Stomach smooth muscle (tissue), 2 donors: ENCODE results near the gene USP7.
A peak's percentile ranks its signal among the peaks of the same experiment; 100 is the strongest.
"Not testable (repeated sequence)": the region's sequence is repeated elsewhere in the genome, so short reads cannot be mapped to it uniquely, and the experiment has no call there.

Experiments
- H3K27ac ChIP-seq: one replicate; pipeline ENCODE4 v1.7.0; 2013; ENCODE audit warnings: mild to moderate bottlenecking, low read length, inconsistent platforms
- H3K27me3 ChIP-seq, 2 donors: one replicate each; pipeline ENCODE4 v1.7.0; 2013; ENCODE audit warnings: low read length in 2 of 2; ENCODE audit not compliant: insufficient read depth in 2 of 2, control insufficient read depth in 1 of 2
- H3K36me3 ChIP-seq, 2 donors: one replicate each; pipeline ENCODE4 v1.7.0; 2013; ENCODE audit warnings: low read length in 2 of 2; ENCODE audit not compliant: control insufficient read depth in 2 of 2, insufficient read depth in 2 of 2
- H3K4me1 ChIP-seq: one replicate; pipeline ENCODE4 v1.7.0; 2013; ENCODE audit warnings: low read length; ENCODE audit not compliant: control insufficient read depth, insufficient read depth
- H3K4me3 ChIP-seq, 2 donors: one replicate each; pipeline ENCODE4 v1.7.0; 2013; ENCODE audit warnings: low read length in 2 of 2
- H3K9ac ChIP-seq, 2 donors: one replicate each; pipeline ENCODE4 v1.7.0; 2013; ENCODE audit warnings: low read length in 2 of 2, mild to moderate bottlenecking in 1 of 2
- H3K9me3 ChIP-seq, 2 donors: one replicate each; pipeline ENCODE4 v1.7.0; 2013; ENCODE audit warnings: low read length in 2 of 2; ENCODE audit not compliant: control insufficient read depth in 2 of 2
- donor health status: healthy.
- donor health status: Pancreatic carcinoma.

USP7 gene

GRCh38 chr16:8975039-8975438 is 11.3 kb upstream of the USP7 start:
- no peaks in the 10 kb centered on the region for H3K36me3 ChIP-seq
- H3K27ac ChIP-seq: no peak overlapping the region
- H3K9ac ChIP-seq: no peak overlapping the region
- H3K27me3 ChIP-seq: no peaks in the 10 kb centered on the region
- H3K4me3 ChIP-seq: no peak overlapping the region
- no peaks in the 10 kb centered on the region for H3K4me1 ChIP-seq
- H3K9me3 ChIP-seq: no peaks in the 10 kb centered on the region

DNA sequence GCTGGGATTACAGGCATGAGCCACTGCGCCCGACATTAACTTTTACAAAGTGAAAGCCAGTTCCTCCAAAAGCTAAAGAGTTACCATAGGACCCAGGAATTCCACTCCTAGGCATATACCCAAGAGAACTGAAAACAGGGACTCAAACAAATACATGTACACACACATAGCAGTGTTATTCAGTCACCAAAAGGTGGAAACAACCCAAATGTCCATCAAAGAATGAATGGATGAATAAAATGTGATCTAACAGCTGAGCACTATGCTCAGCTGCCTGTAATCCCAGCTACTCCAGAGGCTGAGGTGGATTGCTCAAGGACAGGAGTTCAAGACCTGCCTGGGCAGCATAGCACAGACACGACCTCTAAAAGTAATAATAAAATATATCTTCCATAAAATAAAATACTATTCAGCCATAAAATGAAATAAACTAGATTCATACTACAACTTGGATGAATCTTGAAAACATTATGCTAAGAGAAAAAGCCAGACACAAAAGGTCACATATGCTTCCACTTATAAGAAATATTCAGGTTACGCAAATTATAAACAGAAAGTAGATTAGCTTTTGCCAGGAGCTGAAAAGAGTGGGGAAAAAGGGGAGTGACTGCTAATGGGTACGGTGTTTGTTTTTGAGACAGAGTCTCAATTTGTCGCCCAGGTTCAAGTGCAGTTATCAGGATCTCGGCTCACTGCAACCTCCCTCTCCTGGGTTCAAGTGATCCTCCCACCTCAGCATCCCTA is 9.3 kb upstream of the USP7 start:
- Histone ChIP-seq H3K4me1 (no peaks in the 10 kb centered on the region), H3K9me3 (no peaks in the 10 kb centered on the region), H3K27me3 (no peaks in the 10 kb centered on the region), H3K36me3 (no peaks in the 10 kb centered on the region), H3K4me3 (no peak overlapping the region), H3K27ac (no peak overlapping the region), H3K9ac (no peak overlapping the region)

DNA sequence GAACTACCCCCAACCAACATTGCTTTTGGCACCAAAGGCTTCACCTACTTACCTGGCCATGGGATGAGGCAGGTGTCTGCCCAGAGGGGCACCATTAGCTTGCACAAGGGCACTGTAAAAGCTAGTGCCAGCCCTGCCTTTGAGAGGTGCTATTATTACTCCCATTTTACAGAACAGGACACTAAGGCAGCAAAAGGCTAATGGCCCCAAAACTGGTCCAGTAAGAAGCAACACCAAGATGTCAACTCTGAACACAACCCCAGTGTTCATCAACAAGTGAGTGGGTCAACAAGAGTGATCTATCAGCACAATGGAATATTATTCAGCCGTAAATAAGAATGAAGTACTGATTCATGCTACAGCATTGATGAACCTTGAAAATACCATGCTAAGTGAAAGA is 7.7 kb upstream of the USP7 start:
- H3K9me3 ChIP-seq: no peaks in the 10 kb centered on the region
- H3K27ac ChIP-seq: no peak overlapping the region
- H3K9ac ChIP-seq: no peak overlapping the region
- H3K4me3 ChIP-seq: no peak overlapping the region
- no peaks in the 10 kb centered on the region for H3K4me1 ChIP-seq
- no peaks in the 10 kb centered on the region for H3K36me3 ChIP-seq
- no peaks in the 10 kb centered on the region for H3K27me3 ChIP-seq

- not testable (repeated sequence) for H3K4me1 ChIP-seq, H3K27me3 ChIP-seq, H3K9ac ChIP-seq, H3K27ac ChIP-seq, H3K36me3 ChIP-seq, H3K9me3 ChIP-seq, H3K4me3 ChIP-seq
Observed at GRCh38 chr16:8969202-8969897, 5.6 kb upstream of the USP7 start.

DNA sequence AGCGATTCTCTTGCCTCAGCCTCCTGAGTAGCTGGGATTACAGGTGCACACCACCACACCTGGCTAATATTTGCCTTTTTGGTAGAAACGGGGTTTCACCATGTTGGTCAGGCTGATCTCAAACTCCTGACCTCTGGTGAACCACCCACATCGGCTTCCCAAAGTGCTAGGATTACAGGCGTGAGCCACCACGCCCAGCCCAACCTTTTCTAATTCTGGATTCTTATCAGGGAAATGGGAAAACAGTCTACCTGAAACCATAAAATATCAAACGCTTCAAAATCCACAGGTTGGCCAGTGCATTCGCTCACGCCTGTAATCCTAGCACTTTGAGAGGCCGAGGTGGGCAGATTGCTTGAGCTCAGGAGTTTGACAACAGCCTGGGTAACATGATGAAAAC is 4.3 kb upstream of the USP7 start:
- not testable (repeated sequence) for H3K9ac ChIP-seq, H3K4me3 ChIP-seq, H3K36me3 ChIP-seq, H3K27ac ChIP-seq, H3K27me3 ChIP-seq, H3K4me1 ChIP-seq, H3K9me3 ChIP-seq

- peaks cover 8% of the 10 kb centered on the region for H3K4me1 ChIP-seq
- H3K4me3 ChIP-seq: no peak overlapping the region
- H3K9me3 ChIP-seq: no peaks in the 10 kb centered on the region
- H3K9ac ChIP-seq: no peak overlapping the region
- H3K36me3 ChIP-seq: no peaks in the 10 kb centered on the region
- no peak overlapping the region for H3K27ac ChIP-seq
- H3K27me3 ChIP-seq: no peaks in the 10 kb centered on the region
Observed at GRCh38 chr16:8967132-8967821, 3.6 kb upstream of the USP7 start.

GRCh38 chr16:8966817-8967131 is 3.1 kb upstream of the USP7 start:
- peaks cover 13% of the 10 kb centered on the region for H3K4me1 ChIP-seq
- no peak overlapping the region for H3K9ac ChIP-seq
- H3K27ac ChIP-seq: no peak overlapping the region
- no peaks in the 10 kb centered on the region for H3K36me3 ChIP-seq
- no peaks in the 10 kb centered on the region for H3K27me3 ChIP-seq
- H3K4me3 ChIP-seq: no peak overlapping the region
- no peaks in the 10 kb centered on the region for H3K9me3 ChIP-seq

- peaks cover 35% of the 10 kb centered on the region for H3K4me1 ChIP-seq
- H3K27me3 ChIP-seq: no peaks in the 10 kb centered on the region
- peak overlapping the region; percentile 66 to 78 for H3K4me3 ChIP-seq
- H3K36me3 ChIP-seq: no peaks in the 10 kb centered on the region
- no peaks in the 10 kb centered on the region for H3K9me3 ChIP-seq
- H3K9ac ChIP-seq: peak overlapping the region; percentile 47 to 64
- peak overlapping the region; percentile 31 for H3K27ac ChIP-seq
Observed at GRCh38 chr16:8964462-8964861, 756 bp upstream of the USP7 start.

- Histone ChIP-seq H3K36me3 (no peaks in the 10 kb centered on the region), H3K27ac (no peak overlapping the region), H3K9me3 (no peaks in the 10 kb centered on the region), H3K9ac (peak overlapping the region in 1 of 2 donors; percentile 71), H3K4me1 (peaks cover 44% of the 10 kb centered on the region), H3K27me3 (no peaks in the 10 kb centered on the region), H3K4me3 (peak overlapping the region; percentile 67 to 80)
Observed at GRCh38 chr16:8963010-8963820, 491 bp downstream of the USP7 start.

DNA sequence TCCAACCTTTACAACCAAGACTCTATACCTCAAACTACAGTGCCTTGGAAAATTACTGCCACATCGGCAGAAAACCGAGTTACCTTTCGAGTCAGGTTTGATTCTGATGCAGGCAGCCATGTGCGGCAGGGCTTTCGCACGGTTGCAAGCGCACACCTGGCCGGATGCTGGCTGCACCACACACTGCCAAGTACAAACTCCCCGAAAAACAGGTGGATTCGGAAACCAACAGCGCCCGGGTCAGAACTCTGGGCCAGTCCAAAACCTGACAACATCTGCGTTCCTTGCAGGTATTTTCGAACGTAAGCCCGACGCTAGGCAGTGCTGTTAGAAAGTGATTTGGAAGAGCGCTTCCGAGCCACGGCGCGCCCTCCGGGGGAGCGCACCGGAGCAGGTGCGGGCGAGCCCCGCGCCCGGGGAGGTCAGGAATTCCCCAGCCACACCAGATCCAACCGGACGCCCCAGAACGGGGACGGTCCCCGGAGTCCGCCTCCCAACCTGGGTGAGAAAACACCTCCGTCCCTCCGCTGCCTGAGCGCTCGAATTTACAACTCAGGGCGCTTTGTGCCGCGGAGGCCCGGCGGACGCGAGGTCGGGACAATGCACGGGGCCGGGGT is 1.2 kb downstream of the USP7 start:
- Histone ChIP-seq H3K9ac (peak overlapping the region; percentile 71 to 73), H3K9me3 (no peaks in the 10 kb centered on the region), H3K36me3 (no peaks in the 10 kb centered on the region), H3K27ac (no peak overlapping the region), H3K4me1 (peaks cover 51% of the 10 kb centered on the region), H3K27me3 (no peaks in the 10 kb centered on the region), H3K4me3 (peak overlapping the region; percentile 67 to 80)
